ENCODE results near the gene CDK16. TPM values are rescaled to one million over a fixed set of nuclear protein-coding genes. Genes with fewer than 3 reads are reported as not detected.

The CDK16 gene
- total and polyA plus RNA-seq, 9 of the 15 experiments (the other 6 are each of a cell fraction or from before 2014, with no cell fraction given), result 3.9 to 104 (median 57.5) TPM

DNA sequence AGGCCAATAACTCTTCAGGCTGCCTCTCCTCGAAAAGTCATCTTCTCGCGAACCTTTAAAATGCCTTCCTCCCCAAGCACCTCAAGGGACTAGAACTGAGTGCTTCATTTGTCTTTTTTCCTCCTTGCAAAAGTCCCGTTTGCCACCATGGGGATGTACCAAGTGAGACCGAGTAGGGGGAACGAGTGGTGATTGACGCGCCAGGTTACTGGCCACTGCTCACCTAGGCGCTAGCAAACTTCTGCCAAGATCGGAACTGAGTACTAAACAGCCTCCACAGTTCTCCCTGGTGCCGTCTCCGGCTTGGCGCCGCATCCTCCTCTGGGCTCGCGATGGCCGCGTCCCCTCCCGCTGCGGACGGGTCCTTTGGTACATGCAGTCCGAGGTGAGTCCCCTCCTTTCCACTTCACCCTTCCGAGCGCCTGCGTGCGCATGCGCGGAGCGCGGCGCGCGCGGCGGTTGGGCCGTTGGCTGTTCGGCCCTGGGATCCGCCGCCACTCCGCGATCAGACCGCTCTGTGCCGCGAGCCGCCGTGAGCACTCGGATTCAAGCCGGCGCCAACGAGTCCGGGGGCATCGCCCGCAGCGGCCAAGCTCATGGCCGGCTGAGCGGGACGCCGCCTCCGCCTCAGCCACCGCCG is at the start of gene CDK16 (continued):
- TF ChIP-seq, protein P1, sequence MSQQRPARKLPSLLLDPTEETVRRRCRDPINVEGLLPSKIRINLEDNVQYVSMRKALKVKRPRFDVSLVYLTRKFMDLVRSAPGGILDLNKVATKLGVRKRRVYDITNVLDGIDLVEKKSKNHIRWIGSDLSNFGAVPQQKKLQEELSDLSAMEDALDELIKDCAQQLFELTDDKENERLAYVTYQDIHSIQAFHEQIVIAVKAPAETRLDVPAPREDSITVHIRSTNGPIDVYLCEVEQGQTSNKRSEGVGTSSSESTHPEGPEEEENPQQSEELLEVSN (IDR thresholded peaks at IDR 0.05; ENCODE audit: borderline replicate concordance in 1 of 2, extremely low read depth in 1 of 2, insufficient read depth in 1 of 2, insufficient read length in 1 of 2, low read depth in 1 of 2, low read length in 1 of 2, poor library complexity in 1 of 2, severe bottlenecking in 1 of 2), result no peak
- TF ChIP-seq, protein P2, sequence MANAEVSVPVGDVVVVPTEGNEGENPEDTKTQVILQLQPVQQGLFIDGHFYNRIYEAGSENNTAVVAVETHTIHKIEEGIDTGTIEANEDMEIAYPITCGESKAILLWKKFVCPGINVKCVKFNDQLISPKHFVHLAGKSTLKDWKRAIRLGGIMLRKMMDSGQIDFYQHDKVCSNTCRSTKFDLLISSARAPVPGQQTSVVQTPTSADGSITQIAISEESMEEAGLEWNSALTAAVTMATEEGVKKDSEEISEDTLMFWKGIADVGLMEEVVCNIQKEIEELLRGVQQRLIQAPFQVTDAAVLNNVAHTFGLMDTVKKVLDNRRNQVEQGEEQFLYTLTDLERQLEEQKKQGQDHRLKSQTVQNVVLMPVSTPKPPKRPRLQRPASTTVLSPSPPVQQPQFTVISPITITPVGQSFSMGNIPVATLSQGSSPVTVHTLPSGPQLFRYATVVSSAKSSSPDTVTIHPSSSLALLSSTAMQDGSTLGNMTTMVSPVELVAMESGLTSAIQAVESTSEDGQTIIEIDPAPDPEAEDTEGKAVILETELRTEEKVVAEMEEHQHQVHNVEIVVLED (CRISPR knock-in tag; IDR thresholded peaks at IDR 0.05), result peak; percentile 41; the same call in 1 of the 2 replicates
- peak in 1 of 2 experiments; percentile 65; a peak in 1 of 4 replicates for TF ChIP-seq TRIM24 (IDR thresholded peaks at IDR 0.05)
- TF ChIP-seq, protein P3, sequence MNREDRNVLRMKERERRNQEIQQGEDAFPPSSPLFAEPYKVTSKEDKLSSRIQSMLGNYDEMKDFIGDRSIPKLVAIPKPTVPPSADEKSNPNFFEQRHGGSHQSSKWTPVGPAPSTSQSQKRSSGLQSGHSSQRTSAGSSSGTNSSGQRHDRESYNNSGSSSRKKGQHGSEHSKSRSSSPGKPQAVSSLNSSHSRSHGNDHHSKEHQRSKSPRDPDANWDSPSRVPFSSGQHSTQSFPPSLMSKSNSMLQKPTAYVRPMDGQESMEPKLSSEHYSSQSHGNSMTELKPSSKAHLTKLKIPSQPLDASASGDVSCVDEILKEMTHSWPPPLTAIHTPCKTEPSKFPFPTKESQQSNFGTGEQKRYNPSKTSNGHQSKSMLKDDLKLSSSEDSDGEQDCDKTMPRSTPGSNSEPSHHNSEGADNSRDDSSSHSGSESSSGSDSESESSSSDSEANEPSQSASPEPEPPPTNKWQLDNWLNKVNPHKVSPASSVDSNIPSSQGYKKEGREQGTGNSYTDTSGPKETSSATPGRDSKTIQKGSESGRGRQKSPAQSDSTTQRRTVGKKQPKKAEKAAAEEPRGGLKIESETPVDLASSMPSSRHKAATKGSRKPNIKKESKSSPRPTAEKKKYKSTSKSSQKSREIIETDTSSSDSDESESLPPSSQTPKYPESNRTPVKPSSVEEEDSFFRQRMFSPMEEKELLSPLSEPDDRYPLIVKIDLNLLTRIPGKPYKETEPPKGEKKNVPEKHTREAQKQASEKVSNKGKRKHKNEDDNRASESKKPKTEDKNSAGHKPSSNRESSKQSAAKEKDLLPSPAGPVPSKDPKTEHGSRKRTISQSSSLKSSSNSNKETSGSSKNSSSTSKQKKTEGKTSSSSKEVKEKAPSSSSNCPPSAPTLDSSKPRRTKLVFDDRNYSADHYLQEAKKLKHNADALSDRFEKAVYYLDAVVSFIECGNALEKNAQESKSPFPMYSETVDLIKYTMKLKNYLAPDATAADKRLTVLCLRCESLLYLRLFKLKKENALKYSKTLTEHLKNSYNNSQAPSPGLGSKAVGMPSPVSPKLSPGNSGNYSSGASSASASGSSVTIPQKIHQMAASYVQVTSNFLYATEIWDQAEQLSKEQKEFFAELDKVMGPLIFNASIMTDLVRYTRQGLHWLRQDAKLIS (CRISPR knock-in tag; IDR thresholded peaks at IDR 0.05), result peak; percentile 48; the same call in 1 of the 2 replicates
- TF ChIP-seq, protein P4, sequence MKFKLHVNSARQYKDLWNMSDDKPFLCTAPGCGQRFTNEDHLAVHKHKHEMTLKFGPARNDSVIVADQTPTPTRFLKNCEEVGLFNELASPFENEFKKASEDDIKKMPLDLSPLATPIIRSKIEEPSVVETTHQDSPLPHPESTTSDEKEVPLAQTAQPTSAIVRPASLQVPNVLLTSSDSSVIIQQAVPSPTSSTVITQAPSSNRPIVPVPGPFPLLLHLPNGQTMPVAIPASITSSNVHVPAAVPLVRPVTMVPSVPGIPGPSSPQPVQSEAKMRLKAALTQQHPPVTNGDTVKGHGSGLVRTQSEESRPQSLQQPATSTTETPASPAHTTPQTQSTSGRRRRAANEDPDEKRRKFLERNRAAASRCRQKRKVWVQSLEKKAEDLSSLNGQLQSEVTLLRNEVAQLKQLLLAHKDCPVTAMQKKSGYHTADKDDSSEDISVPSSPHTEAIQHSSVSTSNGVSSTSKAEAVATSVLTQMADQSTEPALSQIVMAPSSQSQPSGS (CRISPR knock-in tag; IDR thresholded peaks at IDR 0.05), result no peak
- no peak for TF ChIP-seq CCNT2 (IDR thresholded peaks at IDR 0.05; ENCODE audit: borderline replicate concordance, extremely low read depth, insufficient read length, low read depth, low read length)
- peak in 1 of 2 experiments; percentile 69; a peak in 1 of 4 replicates for TF ChIP-seq TEAD1 (CRISPR knock-in tag; IDR thresholded peaks at IDR 0.05)
- TF ChIP-seq, protein P5, sequence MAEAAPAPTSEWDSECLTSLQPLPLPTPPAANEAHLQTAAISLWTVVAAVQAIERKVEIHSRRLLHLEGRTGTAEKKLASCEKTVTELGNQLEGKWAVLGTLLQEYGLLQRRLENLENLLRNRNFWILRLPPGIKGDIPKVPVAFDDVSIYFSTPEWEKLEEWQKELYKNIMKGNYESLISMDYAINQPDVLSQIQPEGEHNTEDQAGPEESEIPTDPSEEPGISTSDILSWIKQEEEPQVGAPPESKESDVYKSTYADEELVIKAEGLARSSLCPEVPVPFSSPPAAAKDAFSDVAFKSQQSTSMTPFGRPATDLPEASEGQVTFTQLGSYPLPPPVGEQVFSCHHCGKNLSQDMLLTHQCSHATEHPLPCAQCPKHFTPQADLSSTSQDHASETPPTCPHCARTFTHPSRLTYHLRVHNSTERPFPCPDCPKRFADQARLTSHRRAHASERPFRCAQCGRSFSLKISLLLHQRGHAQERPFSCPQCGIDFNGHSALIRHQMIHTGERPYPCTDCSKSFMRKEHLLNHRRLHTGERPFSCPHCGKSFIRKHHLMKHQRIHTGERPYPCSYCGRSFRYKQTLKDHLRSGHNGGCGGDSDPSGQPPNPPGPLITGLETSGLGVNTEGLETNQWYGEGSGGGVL (CRISPR knock-in tag; IDR thresholded peaks at IDR 0.05), result no peak
- TF ChIP-seq TAF9B (IDR thresholded peaks at IDR 0.05; ENCODE audit: partially characterized antibody), result peak; percentile 60
- peak; percentile 89 for TF ChIP-seq TCF7L2 (IDR thresholded peaks at IDR 0.05; ENCODE audit: low read depth, low read length)
- 0 out of 2 replicates have a peak, but pooled peaks have one; percentile 44 for TF ChIP-seq SMAD4 (CRISPR knock-in tag; conservative IDR thresholded peaks at IDR 0.05)
- TF ChIP-seq DNMT1 (IDR thresholded peaks at IDR 0.05), result no peak
- TF ChIP-seq BRD4 (IDR thresholded peaks at IDR 0.05), result no peak
- TF ChIP-seq ZNF444 (CRISPR knock-in tag; IDR thresholded peaks at IDR 0.05), result no peak
- peak; percentile 73 for TF ChIP-seq SUPT5H (IDR thresholded peaks at IDR 0.05)
- peak; percentile 94 for TF ChIP-seq MBD2 (IDR thresholded peaks at IDR 0.05; ENCODE audit: borderline replicate concordance, low read depth)
- TF ChIP-seq FOXM1 (IDR thresholded peaks at IDR 0.05; ENCODE audit: low read depth), result peak; percentile 62
- no peak for TF ChIP-seq FOXM1 (CRISPR knock-in tag; IDR thresholded peaks at IDR 0.05; ENCODE audit: low read depth)
